HG02938 (cell line): Measurements from ENCODE around the gene USP13.
A peak's percentile ranks its signal among the peaks of the same experiment; 100 is the strongest.
"Not testable (repeated sequence)": the region's sequence is repeated elsewhere in the genome, so short reads cannot be mapped to it uniquely, and the experiment has no call there.

Experiments
- ATAC-seq: cut with Tn5 transposase; IDR thresholded peaks from one replicate; pipeline ENCODE4 v1.9.1; 2021; ENCODE audit warnings: mild to moderate bottlenecking, moderate library complexity; ENCODE audit not compliant: unreplicated experiment

USP13 gene, protein sequence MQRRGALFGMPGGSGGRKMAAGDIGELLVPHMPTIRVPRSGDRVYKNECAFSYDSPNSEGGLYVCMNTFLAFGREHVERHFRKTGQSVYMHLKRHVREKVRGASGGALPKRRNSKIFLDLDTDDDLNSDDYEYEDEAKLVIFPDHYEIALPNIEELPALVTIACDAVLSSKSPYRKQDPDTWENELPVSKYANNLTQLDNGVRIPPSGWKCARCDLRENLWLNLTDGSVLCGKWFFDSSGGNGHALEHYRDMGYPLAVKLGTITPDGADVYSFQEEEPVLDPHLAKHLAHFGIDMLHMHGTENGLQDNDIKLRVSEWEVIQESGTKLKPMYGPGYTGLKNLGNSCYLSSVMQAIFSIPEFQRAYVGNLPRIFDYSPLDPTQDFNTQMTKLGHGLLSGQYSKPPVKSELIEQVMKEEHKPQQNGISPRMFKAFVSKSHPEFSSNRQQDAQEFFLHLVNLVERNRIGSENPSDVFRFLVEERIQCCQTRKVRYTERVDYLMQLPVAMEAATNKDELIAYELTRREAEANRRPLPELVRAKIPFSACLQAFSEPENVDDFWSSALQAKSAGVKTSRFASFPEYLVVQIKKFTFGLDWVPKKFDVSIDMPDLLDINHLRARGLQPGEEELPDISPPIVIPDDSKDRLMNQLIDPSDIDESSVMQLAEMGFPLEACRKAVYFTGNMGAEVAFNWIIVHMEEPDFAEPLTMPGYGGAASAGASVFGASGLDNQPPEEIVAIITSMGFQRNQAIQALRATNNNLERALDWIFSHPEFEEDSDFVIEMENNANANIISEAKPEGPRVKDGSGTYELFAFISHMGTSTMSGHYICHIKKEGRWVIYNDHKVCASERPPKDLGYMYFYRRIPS

GRCh38 chr3:179652447-179653095 lies at the start of gene USP13:
USP13 (plus strand) TSS chr3:179653040; CDS start chr3:179653226, 186 bp downstream.
- ATAC-seq: peak; percentile 72

- no peak for ATAC-seq
Measured at GRCh38 chr3:179603321-179603720, 49.5 kb upstream of the USP13 start.

DNA sequence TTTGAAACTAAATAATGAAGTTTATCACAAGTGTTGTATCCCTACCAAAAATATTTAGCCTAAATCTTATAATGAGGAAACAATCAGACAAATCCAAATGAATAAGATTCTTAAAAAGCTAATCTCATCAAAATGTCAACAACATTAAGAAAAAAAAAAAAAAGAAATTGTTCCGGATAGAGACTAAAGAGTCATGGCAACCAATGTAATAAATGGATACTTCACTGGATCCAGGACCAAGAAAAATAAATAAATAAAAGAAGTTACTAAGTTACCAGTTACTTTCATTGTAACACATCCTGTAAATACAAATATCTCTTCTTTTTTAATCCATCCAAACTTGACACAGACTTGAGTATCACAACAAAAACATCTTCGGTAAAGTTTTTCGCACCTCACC lies 49.0 kb upstream of the USP13 start:
- ATAC-seq: no peak

GRCh38 chr3:179604321-179605078 lies 48.3 kb upstream of the USP13 start, which contains the start of the genes MRPL47 and NDUFB5:
MRPL47 (minus strand) TSS chr3:179604638; CDS start chr3:179604624, 14 bp downstream.
NDUFB5 (plus strand) TSS chr3:179604794; CDS start chr3:179604816, 22 bp downstream.
- peak; percentile 95 for ATAC-seq

DNA sequence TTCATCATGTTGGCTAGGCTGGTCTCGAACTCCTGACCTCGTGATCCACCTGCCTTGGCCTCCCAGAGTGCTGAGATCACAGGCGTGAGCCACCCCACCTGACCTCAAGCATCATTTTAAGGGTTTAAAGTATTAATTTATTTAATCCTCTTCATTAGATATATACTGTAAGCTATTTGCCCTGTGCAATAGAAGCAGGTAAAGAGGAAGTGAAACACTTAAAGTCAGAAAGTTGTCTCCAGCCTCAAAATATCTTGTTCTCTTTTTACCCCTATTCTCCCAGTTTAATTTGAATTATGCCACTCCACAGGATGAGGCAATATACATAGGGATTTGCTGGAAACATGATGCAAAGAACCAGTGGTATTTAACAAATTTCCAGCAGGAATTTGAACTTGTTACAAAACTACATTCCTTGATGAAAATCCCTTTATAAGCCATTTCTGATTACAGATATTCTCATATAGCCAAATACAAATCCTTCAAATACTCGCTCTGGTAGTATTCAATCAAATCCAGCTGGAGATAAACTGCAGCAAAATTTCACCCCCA lies 46.2 kb upstream of the USP13 start:
- ATAC-seq: no peak

GRCh38 chr3:179608931-179609720 lies 43.7 kb upstream of the USP13 start:
- ATAC-seq: peak; percentile 53

GRCh38 chr3:179610066-179610465 lies 42.8 kb upstream of the USP13 start:
- no peak for ATAC-seq

DNA sequence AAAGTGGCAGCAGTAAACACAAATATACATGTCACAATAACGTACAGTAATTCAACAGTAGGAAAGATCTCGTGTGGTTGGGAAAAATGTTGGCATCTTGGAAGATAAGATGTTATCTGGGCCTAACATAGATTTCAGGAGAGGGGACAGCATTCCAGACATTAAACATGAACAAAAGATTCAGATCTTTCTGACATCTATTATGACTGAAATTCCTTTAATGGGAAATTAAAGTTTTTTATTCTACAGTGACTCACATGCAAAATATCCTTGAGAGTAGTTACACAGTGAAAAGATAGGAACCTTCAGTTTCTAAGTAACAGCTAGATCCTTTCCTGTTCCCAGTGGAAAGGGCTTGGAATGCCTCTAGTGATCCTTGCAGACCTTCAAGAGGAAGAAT lies 39.0 kb upstream of the USP13 start:
- ATAC-seq: no peak

DNA sequence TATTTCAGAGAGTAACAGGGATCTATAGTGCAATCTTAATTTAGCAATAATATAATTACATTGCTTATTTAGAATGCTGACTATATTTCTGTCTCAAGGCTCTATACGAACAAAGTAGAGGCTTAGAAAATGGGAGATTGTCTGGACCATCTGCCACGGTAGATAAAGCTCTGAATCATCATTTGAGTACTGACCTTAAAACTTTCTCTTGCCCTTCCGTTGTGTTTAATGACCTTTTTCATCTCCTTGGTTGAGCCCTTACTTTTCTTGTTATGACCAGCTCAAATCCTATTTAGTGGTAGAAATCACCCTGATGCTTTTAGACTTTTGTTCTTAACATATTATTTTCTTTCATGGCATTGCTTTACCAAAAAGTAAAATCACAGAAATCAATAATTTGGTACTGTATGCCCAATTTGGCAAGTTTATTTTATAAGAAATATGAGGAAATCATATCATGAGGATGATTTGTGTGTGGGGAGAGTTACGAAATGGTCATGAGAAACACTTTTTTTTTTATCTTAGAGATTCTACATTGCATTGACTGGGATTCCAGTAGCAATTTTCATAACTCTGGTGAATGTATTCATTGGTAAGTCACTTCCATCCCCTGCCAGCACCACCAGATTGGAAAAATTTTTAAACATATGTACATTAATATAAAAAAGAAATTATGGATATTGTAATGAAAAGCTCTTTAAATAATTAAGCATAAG lies 37.2 kb upstream of the USP13 start:
- no peak for ATAC-seq

- ATAC-seq: no peak
Measured at GRCh38 chr3:179622023-179622422, 30.8 kb upstream of the USP13 start.

GRCh38 chr3:179624451-179624850 lies 28.4 kb upstream of the USP13 start:
- no peak for ATAC-seq

DNA sequence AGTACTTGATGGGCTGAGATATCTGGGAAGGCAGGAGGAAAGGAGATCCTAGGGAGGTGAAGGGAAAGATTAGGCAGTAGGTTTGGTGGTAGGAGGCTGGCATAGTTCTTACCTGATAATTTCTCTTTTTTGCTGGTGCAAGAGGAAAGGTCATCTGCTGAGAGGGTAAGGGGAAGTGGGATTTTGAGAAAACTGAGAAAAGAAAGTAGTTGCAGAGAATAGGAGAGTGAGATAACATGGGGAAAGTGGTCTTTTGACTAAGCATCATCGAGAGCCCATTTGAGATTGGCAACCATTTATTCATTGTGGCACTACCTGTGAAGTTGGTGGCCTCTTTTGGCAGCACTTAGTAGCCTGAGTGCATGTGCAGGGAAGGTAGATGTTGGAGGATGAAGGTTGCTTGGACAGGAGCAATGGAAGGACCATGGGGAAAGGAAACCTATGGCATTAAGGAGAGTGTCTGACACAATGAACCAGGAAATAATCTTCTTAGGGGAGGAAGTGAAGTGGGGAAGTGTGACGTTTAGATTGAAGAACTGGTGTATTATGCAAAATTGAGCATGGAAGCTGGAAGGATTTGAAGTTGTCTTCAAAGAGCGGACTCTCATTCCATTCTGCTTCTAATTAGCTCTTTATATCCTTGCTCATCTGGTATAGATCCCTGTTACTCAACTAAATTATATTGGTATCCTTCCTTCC lies 21.9 kb upstream of the USP13 start:
- no peak for ATAC-seq

DNA sequence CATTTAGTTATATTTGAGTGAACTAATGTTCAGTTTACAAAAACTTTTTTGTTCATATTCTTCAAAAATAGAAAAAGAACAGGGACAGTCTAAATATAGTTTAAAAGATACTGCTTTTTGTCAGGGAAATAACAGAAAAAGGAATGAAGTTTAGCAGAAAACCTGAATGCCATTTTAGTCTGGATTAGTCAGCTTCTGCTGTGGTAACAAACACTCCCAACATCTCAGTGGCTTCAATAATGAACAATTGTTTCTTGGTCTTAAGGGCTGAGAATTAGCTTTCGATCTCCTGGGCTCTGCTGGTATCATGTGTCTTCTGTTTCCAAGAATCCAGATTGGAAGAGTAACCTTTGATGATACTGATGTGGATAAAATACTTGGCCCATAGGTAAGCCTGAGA lies 12.4 kb upstream of the USP13 start:
- ATAC-seq: no peak

DNA sequence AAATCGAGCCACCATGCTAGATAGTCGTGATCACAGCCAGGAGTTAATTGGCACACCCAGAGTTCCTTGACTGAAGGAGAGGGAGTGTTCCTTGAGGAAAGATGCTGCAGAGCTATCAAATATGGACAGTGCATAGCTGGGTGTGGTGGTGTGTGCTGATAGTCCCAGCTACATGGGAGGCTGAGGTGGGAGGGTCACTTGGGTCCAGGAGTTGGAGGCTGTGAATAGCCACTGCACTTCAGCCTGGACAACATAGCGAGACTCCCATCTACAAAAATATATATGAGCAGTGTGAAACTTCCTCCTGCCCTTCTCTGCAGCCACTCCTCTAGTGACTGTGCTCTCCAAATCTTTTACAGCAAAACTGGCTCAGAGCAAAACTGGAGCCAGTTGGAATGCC lies 10.0 kb upstream of the USP13 start:
- no peak for ATAC-seq

- ATAC-seq: not testable (repeated sequence)
Measured at GRCh38 chr3:179643837-179644236, 9.0 kb upstream of the USP13 start.

DNA sequence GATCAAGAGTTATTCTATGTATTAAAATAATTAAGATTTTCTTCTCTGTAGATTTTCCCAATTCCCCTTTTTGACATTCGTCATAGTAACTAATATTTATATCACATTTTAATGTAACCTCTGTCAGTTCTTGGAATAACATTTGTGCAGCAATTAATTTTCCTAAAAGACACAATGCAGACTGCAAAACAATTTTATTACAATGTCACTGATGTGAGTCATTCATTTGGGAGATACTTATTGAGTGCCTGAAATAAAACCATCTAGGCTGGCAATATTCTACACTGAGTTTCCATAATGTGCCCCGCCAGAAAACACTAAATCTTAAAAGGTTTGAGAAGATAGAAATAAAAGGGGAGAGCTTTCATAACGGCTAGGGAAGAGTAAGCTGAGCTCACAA lies 6.7 kb upstream of the USP13 start:
- no peak for ATAC-seq

DNA sequence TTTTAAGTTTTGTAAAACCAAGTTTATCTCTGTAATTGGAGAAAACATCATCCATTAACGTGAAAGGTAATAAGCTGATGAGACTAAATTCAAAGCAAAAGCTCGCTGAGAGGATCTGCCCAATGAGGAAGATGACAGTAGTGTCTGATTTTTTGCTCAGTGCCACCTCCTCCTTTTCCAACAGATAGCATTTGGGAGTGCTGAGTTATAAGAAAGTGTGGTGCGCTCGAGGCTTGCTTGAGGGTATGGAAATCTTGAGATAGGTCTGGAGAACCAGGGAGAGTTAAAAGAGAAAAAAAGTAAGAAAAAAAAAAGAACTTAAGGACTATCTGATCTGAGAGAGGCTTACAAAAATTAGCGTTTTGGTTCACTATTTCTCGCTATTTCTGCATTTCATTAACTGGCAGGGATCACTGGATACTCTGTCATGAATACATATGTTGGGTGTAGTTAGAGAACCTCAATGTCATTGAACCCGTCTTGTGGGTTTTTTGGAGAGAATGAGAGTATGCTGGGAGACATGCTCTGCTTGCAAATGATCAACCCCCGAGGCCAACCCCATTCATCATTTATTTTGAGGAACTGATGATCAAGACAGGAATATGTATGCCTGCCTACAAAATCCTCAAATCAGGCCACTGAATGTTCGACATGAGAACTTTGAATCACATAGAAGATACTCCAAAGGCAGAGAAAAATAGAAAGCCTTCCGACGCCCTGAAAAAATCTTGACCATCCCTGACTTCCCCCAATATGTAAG lies 973 bp upstream of the USP13 start:
- no peak for ATAC-seq
